ENCODE data around the gene LMX1B.

The LMX1B gene

GRCh38 chr9:126611193-126611591, 2.5 kb upstream of the LMX1B start:
- H3K4me3 ChIP-seq (ENCODE audit: low read depth, low read length): no peak overlapping the region
- no CpG with 5 or more reads among the region's 25 CpGs for WGBS (ENCODE audit: extremely low coverage, insufficient coverage, insufficient read length)

GRCh38 chr9:126611592-126612325, 2.0 kb upstream of the LMX1B start:
- Histone ChIP-seq H3K23ac (ENCODE audit: low read length) (no peak overlapping the region), H3K9me3 (ENCODE audit: insufficient read depth, low read depth, low read length) (peaks cover 12% of the 10 kb centered on the region), H2BK12ac (ENCODE audit: low read length) (no peak overlapping the region), H3K4ac (ENCODE audit: low read depth, low read length) (no peak overlapping the region), H2BK120ac (ENCODE audit: insufficient read depth, low read length, poor library complexity) (no peak overlapping the region), H4K12ac (ENCODE audit: low read depth, low read length) (no peak overlapping the region), H3K36me3 (ENCODE audit: control insufficient read depth in 1 of 2, insufficient read depth in 2 of 2, low read length in 2 of 2) (no peaks in the 10 kb centered on the region), H2AK5ac (ENCODE audit: low read length) (no peak overlapping the region), H3K4me1 (ENCODE audit: control insufficient read depth in 1 of 2, insufficient read depth in 2 of 2, low read length in 2 of 2) (peaks cover 7 to 18% of the 10 kb centered on the region in 2 experiments), H3K4me3 (ENCODE audit: low read depth, low read length) (no peak overlapping the region), H3K9ac (ENCODE audit: low read length) (no peak overlapping the region), H3K14ac (ENCODE audit: low read length) (no peak overlapping the region), H3K79me1 (ENCODE audit: low read length) (no peaks in the 10 kb centered on the region), H4K91ac (ENCODE audit: low read depth, low read length) (no peak overlapping the region), H3K27me3 (ENCODE audit: insufficient read depth, low read length) (peaks cover 76% of the 10 kb centered on the region), H3K4me2 (ENCODE audit: low read length) (peak overlapping the region; percentile 37), H2BK5ac (ENCODE audit: low read depth, low read length, poor library complexity) (no peak overlapping the region), H3K27ac (ENCODE audit: low read depth, low read length) (no peak overlapping the region), H2AFZ (ENCODE audit: insufficient read depth, low read length, poor library complexity) (no peak overlapping the region), H4K8ac (ENCODE audit: low read depth, low read length) (no peak overlapping the region), H3K79me2 (ENCODE audit: control insufficient read depth, insufficient read depth, low read length, poor library complexity) (no peaks in the 10 kb centered on the region), H3K18ac (ENCODE audit: low read length) (no peak overlapping the region)
- peak; percentile 45 to 80 for DNase-seq
- no CpG with 5 or more reads among the region's 43 CpGs for WGBS (ENCODE audit: extremely low coverage, insufficient coverage, insufficient read length)

More at GRCh38 chr9:126611193-126611591, 2.5 kb upstream of the LMX1B start:
- Histone ChIP-seq H3K79me1 (ENCODE audit: low read length) (no peaks in the 10 kb centered on the region), H3K14ac (ENCODE audit: low read length) (no peak overlapping the region), H3K9me3 (ENCODE audit: insufficient read depth, low read depth, low read length) (peaks cover 12% of the 10 kb centered on the region), H3K27ac (ENCODE audit: low read depth, low read length) (no peak overlapping the region), H3K27me3 (ENCODE audit: insufficient read depth, low read length) (peaks cover 70% of the 10 kb centered on the region), H2BK12ac (ENCODE audit: low read length) (no peak overlapping the region), H2AK5ac (ENCODE audit: low read length) (no peak overlapping the region), H2BK120ac (ENCODE audit: insufficient read depth, low read length, poor library complexity) (no peak overlapping the region), H4K12ac (ENCODE audit: low read depth, low read length) (no peak overlapping the region), H3K4ac (ENCODE audit: low read depth, low read length) (no peak overlapping the region), H3K4me1 (ENCODE audit: control insufficient read depth in 1 of 2, insufficient read depth in 2 of 2, low read length in 2 of 2) (peaks cover 7 to 18% of the 10 kb centered on the region in 2 experiments), H2BK5ac (ENCODE audit: low read depth, low read length, poor library complexity) (no peak overlapping the region), H3K23ac (ENCODE audit: low read length) (no peak overlapping the region), H3K79me2 (ENCODE audit: control insufficient read depth, insufficient read depth, low read length, poor library complexity) (no peaks in the 10 kb centered on the region), H3K18ac (ENCODE audit: low read length) (no peak overlapping the region), H4K8ac (ENCODE audit: low read depth, low read length) (no peak overlapping the region), H3K4me2 (ENCODE audit: low read length) (peak overlapping the region; percentile 37), H2AFZ (ENCODE audit: insufficient read depth, low read length, poor library complexity) (no peak overlapping the region), H3K36me3 (ENCODE audit: control insufficient read depth in 1 of 2, insufficient read depth in 2 of 2, low read length in 2 of 2) (no peaks in the 10 kb centered on the region), H4K91ac (ENCODE audit: low read depth, low read length) (no peak overlapping the region), H3K9ac (ENCODE audit: low read length) (no peak overlapping the region)
- no peak for DNase-seq

GRCh38 chr9:126612326-126612812, 1.4 kb upstream of the LMX1B start:
- WGBS (ENCODE audit: extremely low coverage, insufficient coverage, insufficient read length): no CpG with 5 or more reads among the region's 54 CpGs
- DNase-seq: no peak

GRCh38 chr9:126612813-126613641, 701 bp upstream of the LMX1B start:
- Histone ChIP-seq H3K27ac (ENCODE audit: low read depth, low read length) (no peak overlapping the region), H3K79me2 (ENCODE audit: control insufficient read depth, insufficient read depth, low read length, poor library complexity) (no peaks in the 10 kb centered on the region), H3K23ac (ENCODE audit: low read length) (no peak overlapping the region), H3K4me3 (ENCODE audit: low read depth, low read length) (no peak overlapping the region), H4K12ac (ENCODE audit: low read depth, low read length) (no peak overlapping the region), H2BK120ac (ENCODE audit: insufficient read depth, low read length, poor library complexity) (no peak overlapping the region), H3K4me1 (ENCODE audit: control insufficient read depth in 1 of 2, insufficient read depth in 2 of 2, low read length in 2 of 2) (peaks cover 7 to 18% of the 10 kb centered on the region in 2 experiments), H3K4ac (ENCODE audit: low read depth, low read length) (no peak overlapping the region), H2BK5ac (ENCODE audit: low read depth, low read length, poor library complexity) (no peak overlapping the region), H3K14ac (ENCODE audit: low read length) (no peak overlapping the region), H3K9me3 (ENCODE audit: insufficient read depth, low read depth, low read length) (peaks cover 12% of the 10 kb centered on the region), H2AK5ac (ENCODE audit: low read length) (no peak overlapping the region), H3K18ac (ENCODE audit: low read length) (no peak overlapping the region), H3K36me3 (ENCODE audit: control insufficient read depth in 1 of 2, insufficient read depth in 2 of 2, low read length in 2 of 2) (no peaks in the 10 kb centered on the region), H4K91ac (ENCODE audit: low read depth, low read length) (no peak overlapping the region), H3K4me2 (ENCODE audit: low read length) (peak overlapping the region; percentile 37), H3K27me3 (ENCODE audit: insufficient read depth, low read length) (peaks cover 87% of the 10 kb centered on the region), H3K79me1 (ENCODE audit: low read length) (no peaks in the 10 kb centered on the region), H4K8ac (ENCODE audit: low read depth, low read length) (no peak overlapping the region), H2AFZ (ENCODE audit: insufficient read depth, low read length, poor library complexity) (peak overlapping the region; percentile 83), H2BK12ac (ENCODE audit: low read length) (no peak overlapping the region), H3K9ac (ENCODE audit: low read length) (no peak overlapping the region)
- no CpG with 5 or more reads among the region's 68 CpGs for WGBS (ENCODE audit: extremely low coverage, insufficient coverage, insufficient read length)
- DNase-seq: no peak

More at GRCh38 chr9:126612326-126612812, 1.4 kb upstream of the LMX1B start:
- Histone ChIP-seq H2BK5ac (ENCODE audit: low read depth, low read length, poor library complexity) (no peak overlapping the region), H3K4me3 (ENCODE audit: low read depth, low read length) (no peak overlapping the region), H2BK12ac (ENCODE audit: low read length) (no peak overlapping the region), H3K27me3 (ENCODE audit: insufficient read depth, low read length) (peaks cover 82% of the 10 kb centered on the region), H4K8ac (ENCODE audit: low read depth, low read length) (no peak overlapping the region), H2BK120ac (ENCODE audit: insufficient read depth, low read length, poor library complexity) (no peak overlapping the region), H3K9me3 (ENCODE audit: insufficient read depth, low read depth, low read length) (peaks cover 12% of the 10 kb centered on the region), H3K23ac (ENCODE audit: low read length) (no peak overlapping the region), H2AK5ac (ENCODE audit: low read length) (no peak overlapping the region), H3K79me2 (ENCODE audit: control insufficient read depth, insufficient read depth, low read length, poor library complexity) (no peaks in the 10 kb centered on the region), H3K4me1 (ENCODE audit: control insufficient read depth in 1 of 2, insufficient read depth in 2 of 2, low read length in 2 of 2) (peaks cover 7 to 18% of the 10 kb centered on the region in 2 experiments), H3K36me3 (ENCODE audit: control insufficient read depth in 1 of 2, insufficient read depth in 2 of 2, low read length in 2 of 2) (no peaks in the 10 kb centered on the region), H3K4me2 (ENCODE audit: low read length) (peak overlapping the region; percentile 27), H3K4ac (ENCODE audit: low read depth, low read length) (no peak overlapping the region), H2AFZ (ENCODE audit: insufficient read depth, low read length, poor library complexity) (peak overlapping the region; percentile 83), H3K18ac (ENCODE audit: low read length) (no peak overlapping the region), H3K14ac (ENCODE audit: low read length) (no peak overlapping the region), H4K12ac (ENCODE audit: low read depth, low read length) (no peak overlapping the region), H3K9ac (ENCODE audit: low read length) (no peak overlapping the region), H3K27ac (ENCODE audit: low read depth, low read length) (no peak overlapping the region), H4K91ac (ENCODE audit: low read depth, low read length) (no peak overlapping the region), H3K79me1 (ENCODE audit: low read length) (no peaks in the 10 kb centered on the region)

All from trophoblast cell (in vitro differentiated cells and primary cell).